BLaER1 treated with 17β-estradiol and CSF1 and Interleukin-3, amounts not matched to agents 10 nM and 100 nM (cell line): Measurements from ENCODE around the gene CEP350.

Source experiments
- H3K27ac ChIP-seq, 11 experiments: shearing (Covaris generic); formaldehyde crosslinking; 2 replicates each; pipeline ENCODE4 v1.8.1; 2022
- H3K27me3 ChIP-seq, 11 experiments: shearing (Covaris generic); formaldehyde crosslinking; 2 replicates each; pipeline ENCODE4 v1.8.1; 2022
- H3K36me3 ChIP-seq, 11 experiments: shearing (Covaris generic); formaldehyde crosslinking; 2 replicates each; pipeline ENCODE4 v1.8.1; 2022
- H3K4me1 ChIP-seq, 10 experiments: shearing (Covaris generic); formaldehyde crosslinking; 2 replicates each; pipeline ENCODE4 v1.8.1; 2022
- H3K4me2 ChIP-seq, 11 experiments: shearing (Covaris generic); formaldehyde crosslinking; 2 replicates each; pipeline ENCODE4 v1.8.1; 2022
- H3K4me3 ChIP-seq, 10 experiments: shearing (Covaris generic); formaldehyde crosslinking; 2 replicates each; pipeline ENCODE4 v1.8.1; 2022
- H3K9ac ChIP-seq, 11 experiments: shearing (Covaris generic); formaldehyde crosslinking; 2 replicates each; pipeline ENCODE4 v1.8.1; 2022
- H3K9me3 ChIP-seq, 11 experiments: shearing (Covaris generic); formaldehyde crosslinking; replicated peaks in 1 of 11; 2 replicates each; pipeline ENCODE4 v1.8.1; 2022
- H4K20me1 ChIP-seq, 11 experiments: shearing (Covaris generic); formaldehyde crosslinking; 2 replicates each; pipeline ENCODE4 v1.8.1; 2022
- Cebpa-rat ChIP-seq, 11 experiments: shearing (Covaris generic); IDR thresholded peaks; 2 replicates each; pipeline ENCODE4 v1.8.1; 2022

CEP350 gene

DNA sequence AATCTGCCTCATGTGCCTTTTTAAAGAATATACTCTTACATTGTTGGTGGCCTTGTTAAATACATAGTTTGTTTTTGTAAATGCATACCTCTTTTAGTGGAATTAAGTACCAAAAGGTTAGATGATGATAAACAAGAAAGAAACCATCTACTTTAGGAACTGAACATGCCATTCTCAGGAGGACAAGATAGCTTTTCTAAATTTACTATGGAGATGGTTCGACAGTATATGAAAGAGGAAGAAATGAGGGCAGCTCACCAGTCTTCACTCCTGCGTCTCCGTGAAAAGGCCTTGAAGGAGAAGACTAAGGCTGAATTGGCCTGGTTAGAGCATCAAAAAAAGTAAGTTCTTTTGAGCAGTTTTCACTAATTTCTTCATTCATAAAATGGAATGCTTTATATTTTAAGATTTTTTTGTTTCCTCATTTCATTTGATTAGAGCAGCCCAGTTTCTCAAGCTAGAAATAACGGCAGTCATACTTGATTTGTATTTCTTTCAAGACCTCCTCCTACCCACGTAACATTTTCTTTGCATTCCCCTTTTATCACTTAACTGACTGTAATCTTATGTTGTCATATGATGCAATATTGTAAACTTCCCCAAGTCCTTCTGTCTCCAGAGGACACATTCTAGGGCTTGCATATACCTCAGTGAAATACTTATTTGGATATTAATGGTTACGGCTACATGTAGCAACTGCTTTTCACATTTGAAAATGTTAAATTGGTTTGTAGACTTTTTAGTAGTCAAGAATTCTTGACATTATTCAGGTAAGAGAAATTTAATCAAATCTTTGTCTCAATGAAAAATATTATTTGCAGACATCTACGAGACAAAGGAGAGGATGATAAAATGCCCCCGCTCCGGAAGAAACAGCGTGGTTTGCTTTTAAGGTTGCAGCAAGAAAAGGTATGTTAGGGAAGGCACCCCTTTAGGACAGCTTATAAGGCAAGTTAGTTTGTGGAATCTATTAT is 99.3 kb downstream of the CEP350 start:
- Histone ChIP-seq H3K4me1 (peaks cover 12 to 23% (median 18%) of the 10 kb centered on the region in 10 experiments), H3K36me3 (peaks cover 80 to 99% (median 86%) of the 10 kb centered on the region in 11 experiments), H4K20me1 (no peaks in the 10 kb centered on the region), H3K27me3 (no peaks in the 10 kb centered on the region), H3K4me2 (no peak overlapping the region), H3K9me3 (peaks cover 0 to 8% (median 0%) of the 10 kb centered on the region in 11 experiments; a peak in 1 of 22 replicates), H3K27ac (no peak overlapping the region), H3K4me3 (no peak overlapping the region), H3K9ac (no peak overlapping the region)
- TF ChIP-seq Cebpa-rat (IDR thresholded peaks at IDR 0.05): no peak

DNA sequence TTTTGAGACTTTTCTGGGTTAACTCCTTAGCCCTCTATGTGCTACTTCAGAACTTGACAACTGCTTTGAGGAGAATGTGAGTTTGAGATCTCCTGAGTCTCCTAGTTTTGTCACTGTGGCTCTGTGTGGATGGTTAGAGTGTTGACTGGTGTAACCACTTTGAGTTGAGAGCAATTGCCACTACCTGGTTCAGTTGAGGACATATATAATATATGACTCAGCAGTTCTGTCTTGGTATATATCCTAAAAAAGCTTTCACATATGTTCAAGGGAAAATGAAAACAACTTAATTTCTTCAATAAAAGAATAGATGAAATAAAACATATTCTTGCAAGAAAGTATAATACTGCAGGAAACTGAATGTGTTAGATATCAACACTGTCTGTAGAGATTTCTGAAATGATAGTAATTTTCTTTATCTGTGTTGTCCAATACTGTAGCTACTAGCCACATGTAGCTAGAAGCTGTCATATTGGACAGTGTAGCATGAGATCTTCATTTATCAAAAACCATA is 103.3 kb downstream of the CEP350 start:
- H3K27ac ChIP-seq: peak overlapping the region in 10 of 11 experiments; percentile 16 to 73 (median 55); a peak in 17 of 22 replicates

DNA sequence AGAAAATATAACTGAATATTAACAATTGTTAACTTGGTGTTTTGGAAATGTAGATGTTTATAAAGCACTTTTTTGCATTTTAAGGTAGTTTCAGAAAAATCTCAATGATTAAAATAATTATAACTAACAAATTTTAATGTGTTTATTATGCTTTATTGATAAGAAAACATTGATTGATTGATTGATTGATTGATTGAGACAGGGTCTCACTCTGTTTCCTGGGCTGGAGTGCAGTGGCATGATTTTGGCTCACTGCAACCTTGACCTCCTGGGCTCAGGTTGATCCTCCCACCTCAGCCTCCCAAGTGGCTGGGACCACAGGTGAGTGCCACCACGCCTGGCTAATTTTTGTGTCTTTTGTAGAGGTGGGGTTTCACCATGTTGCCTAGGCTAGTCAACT is 106.4 kb downstream of the CEP350 start:
- no peak for TF ChIP-seq Cebpa-rat (IDR thresholded peaks at IDR 0.05)
- Histone ChIP-seq H3K4me3 (no peak overlapping the region), H3K4me1 (peaks cover 12 to 26% (median 18%) of the 10 kb centered on the region in 10 experiments), H3K4me2 (no peak overlapping the region), H3K36me3 (peaks cover 68 to 98% (median 82%) of the 10 kb centered on the region in 11 experiments), H4K20me1 (no peaks in the 10 kb centered on the region), H3K27me3 (no peaks in the 10 kb centered on the region), H3K9ac (no peak overlapping the region), H3K9me3 (no peaks in the 10 kb centered on the region), H3K27ac (no peak overlapping the region)

More for the DNA sequence above, 103.3 kb downstream of the CEP350 start:
- Histone ChIP-seq H3K9ac (peak overlapping the region in 2 of 11 experiments; percentile 22 to 32; a peak in 2 of 22 replicates), H3K4me2 (peak overlapping the region; percentile 39 to 71 (median 58); a peak in 21 of 22 replicates), H3K27me3 (no peaks in the 10 kb centered on the region), H3K4me3 (no peak overlapping the region), H4K20me1 (no peaks in the 10 kb centered on the region), H3K9me3 (peaks cover 0 to 8% (median 0%) of the 10 kb centered on the region in 11 experiments; a peak in 1 of 22 replicates), H3K4me1 (peaks cover 12 to 26% (median 18%) of the 10 kb centered on the region in 10 experiments), H3K36me3 (peaks cover 67 to 97% (median 79%) of the 10 kb centered on the region in 11 experiments)
- TF ChIP-seq Cebpa-rat (IDR thresholded peaks at IDR 0.05): no peak

DNA sequence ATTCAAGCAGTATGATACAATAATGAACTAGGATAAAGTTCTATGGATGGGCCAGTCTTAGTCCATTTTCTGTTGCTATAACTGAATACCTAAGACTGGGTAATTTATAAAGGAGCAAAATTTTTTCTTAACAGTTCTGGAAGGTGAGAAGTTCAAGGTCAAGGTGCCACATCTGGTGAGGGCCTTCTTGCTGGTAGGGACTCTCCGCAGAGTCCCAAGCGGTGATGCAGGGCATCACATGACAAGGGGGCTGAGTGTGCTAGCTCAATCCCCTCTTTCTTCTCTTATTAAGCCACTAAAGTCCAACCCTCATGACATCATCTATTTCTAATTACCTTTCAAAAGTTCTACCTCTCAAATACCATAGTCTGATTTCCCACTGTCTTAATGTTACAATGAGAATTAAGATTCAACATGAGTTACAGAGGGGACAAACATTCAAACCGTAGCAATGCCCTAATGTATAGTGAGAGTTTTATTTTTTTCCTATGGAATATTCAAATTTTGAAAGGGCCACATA is 107.9 kb downstream of the CEP350 start:
- H3K27ac ChIP-seq: no peak overlapping the region
- peaks cover 8 to 17% (median 14%) of the 10 kb centered on the region in 10 experiments for H3K4me1 ChIP-seq
- no peaks in the 10 kb centered on the region for H3K9me3 ChIP-seq
- H3K9ac ChIP-seq: no peak overlapping the region
- no peaks in the 10 kb centered on the region for H3K27me3 ChIP-seq
- H4K20me1 ChIP-seq: no peaks in the 10 kb centered on the region
- H3K36me3 ChIP-seq: peaks cover 70 to 98% (median 82%) of the 10 kb centered on the region in 11 experiments
- TF ChIP-seq Cebpa-rat (IDR thresholded peaks at IDR 0.05): no peak
- H3K4me3 ChIP-seq: no peak overlapping the region
- no peak overlapping the region for H3K4me2 ChIP-seq

DNA sequence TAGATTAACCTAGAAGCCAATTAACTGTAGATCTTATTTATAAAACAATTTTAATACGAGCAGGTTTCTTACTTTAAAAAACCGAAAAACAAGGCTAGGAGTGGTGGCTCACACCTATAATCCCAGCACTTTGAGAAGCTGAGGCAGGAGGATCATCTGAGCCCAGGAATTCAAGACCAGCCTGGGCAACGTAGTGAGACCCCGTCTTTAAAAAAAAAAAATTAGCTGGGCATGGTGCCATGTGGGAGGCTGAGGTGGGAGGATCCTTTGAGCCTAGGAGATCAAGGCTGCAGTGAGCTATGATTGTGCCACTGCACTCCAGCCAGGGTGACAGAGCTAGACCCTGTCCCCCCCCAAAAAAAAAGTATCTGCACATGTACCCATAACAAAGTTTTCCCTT is 110.8 kb downstream of the CEP350 start:
- H3K36me3 ChIP-seq: peaks cover 83 to 100% (median 93%) of the 10 kb centered on the region in 11 experiments
- no peak overlapping the region for H3K9ac ChIP-seq
- no peak overlapping the region for H3K4me2 ChIP-seq
- H4K20me1 ChIP-seq: no peaks in the 10 kb centered on the region
- no peak overlapping the region for H3K4me3 ChIP-seq
- H3K4me1 ChIP-seq: no peaks in the 10 kb centered on the region
- no peaks in the 10 kb centered on the region for H3K27me3 ChIP-seq
- H3K9me3 ChIP-seq: no peaks in the 10 kb centered on the region
- no peak overlapping the region for H3K27ac ChIP-seq
- TF ChIP-seq Cebpa-rat (IDR thresholded peaks at IDR 0.05): no peak

DNA sequence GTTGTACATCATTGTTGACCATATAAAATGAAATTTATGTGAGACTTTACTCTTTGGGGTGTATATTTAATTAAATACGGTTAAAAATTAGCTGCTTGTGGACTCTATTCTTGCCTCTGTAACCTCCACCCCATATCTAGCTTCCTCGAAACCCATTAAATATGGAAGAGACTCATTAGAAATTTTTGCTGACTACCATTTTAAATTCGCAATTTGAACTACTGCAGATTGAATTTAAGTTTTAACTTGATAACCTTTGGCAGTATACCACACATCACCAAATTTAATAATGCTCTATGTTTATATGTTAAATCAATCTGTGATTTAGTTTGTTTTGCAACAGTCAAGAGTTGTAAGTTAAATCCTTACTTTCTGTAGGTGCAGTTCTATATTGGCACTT is 111.5 kb downstream of the CEP350 start:
- Histone ChIP-seq H3K36me3 (peaks cover 84 to 100% (median 95%) of the 10 kb centered on the region in 11 experiments), H3K27ac (no peak overlapping the region), H4K20me1 (no peaks in the 10 kb centered on the region), H3K9me3 (no peaks in the 10 kb centered on the region), H3K4me3 (no peak overlapping the region), H3K27me3 (no peaks in the 10 kb centered on the region), H3K4me1 (no peaks in the 10 kb centered on the region), H3K4me2 (no peak overlapping the region), H3K9ac (no peak overlapping the region)
- TF ChIP-seq Cebpa-rat (IDR thresholded peaks at IDR 0.05): no peak

DNA sequence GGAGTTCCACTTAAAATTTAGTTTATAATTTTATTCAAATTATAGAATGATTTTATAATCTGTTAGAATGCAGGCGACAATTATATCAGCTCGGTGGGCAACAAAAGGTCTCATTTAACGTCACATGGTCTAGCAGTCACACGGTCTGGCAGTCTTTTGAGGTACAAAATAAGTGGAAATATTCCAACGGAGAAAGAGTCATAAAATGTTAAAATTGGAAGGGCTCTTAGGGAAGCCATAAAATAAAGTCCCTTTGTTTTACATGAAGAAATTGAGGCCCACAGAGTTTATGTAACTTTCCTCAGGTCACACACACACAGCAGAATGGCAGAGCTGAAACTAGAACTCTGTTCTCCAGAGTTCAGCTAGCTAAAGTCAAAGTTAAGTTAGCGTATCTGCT is 115.7 kb downstream of the CEP350 start:
- Histone ChIP-seq H3K27ac (no peak overlapping the region), H3K27me3 (no peaks in the 10 kb centered on the region), H3K4me2 (no peak overlapping the region), H3K4me3 (no peak overlapping the region), H4K20me1 (no peaks in the 10 kb centered on the region), H3K9ac (no peak overlapping the region), H3K9me3 (no peaks in the 10 kb centered on the region), H3K4me1 (no peaks in the 10 kb centered on the region), H3K36me3 (peaks cover 76 to 99% (median 95%) of the 10 kb centered on the region in 11 experiments)
- TF ChIP-seq Cebpa-rat (IDR thresholded peaks at IDR 0.05): no peak

DNA sequence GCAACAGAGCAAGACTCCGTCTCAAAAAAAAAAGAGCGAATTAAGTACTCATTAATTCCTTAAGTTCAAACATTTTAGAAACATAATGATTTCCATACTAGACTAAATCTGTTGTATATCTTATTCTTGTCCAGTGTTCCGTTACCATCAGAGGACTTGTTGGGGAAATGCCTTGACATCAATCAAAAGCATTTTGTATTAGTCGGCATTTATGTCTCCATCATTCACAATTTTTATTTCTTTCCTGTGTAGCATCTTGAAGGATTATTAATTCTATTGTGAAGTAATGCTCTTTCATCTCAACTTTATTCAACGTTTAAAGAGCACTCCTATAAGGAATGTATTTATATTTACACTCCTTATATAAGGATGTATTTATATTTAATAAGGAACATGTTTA is 117.1 kb downstream of the CEP350 start:
- Histone ChIP-seq H3K27ac (no peak overlapping the region), H3K27me3 (no peaks in the 10 kb centered on the region), H3K4me2 (no peak overlapping the region), H3K4me3 (no peak overlapping the region), H3K9ac (no peak overlapping the region), H3K9me3 (no peaks in the 10 kb centered on the region), H3K36me3 (peaks cover 76 to 99% (median 95%) of the 10 kb centered on the region in 11 experiments), H4K20me1 (no peaks in the 10 kb centered on the region), H3K4me1 (no peaks in the 10 kb centered on the region)
- TF ChIP-seq Cebpa-rat (IDR thresholded peaks at IDR 0.05): no peak

DNA sequence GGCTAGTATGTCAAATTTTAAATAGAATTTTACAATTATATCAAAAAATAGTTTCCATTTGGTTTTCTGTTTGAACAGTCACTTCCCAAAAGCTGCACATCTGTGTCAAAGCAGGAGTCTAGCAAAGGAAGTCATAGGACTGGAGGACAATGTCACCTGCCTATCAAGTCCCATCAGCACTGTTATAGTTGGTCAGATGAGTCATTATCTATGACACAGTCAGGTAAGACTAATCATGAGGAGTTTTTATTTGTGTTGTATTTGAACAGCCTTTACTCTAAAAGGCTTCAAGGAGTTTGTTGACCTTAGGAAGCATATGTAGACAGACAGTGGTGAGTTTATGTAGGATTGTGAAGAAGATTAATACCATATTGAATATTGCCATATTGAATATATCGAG is 125.8 kb downstream of the CEP350 start:
- peaks cover 65 to 98% (median 88%) of the 10 kb centered on the region in 11 experiments for H3K36me3 ChIP-seq
- no peaks in the 10 kb centered on the region for H4K20me1 ChIP-seq
- no peaks in the 10 kb centered on the region for H3K9me3 ChIP-seq
- TF ChIP-seq Cebpa-rat (IDR thresholded peaks at IDR 0.05): no peak
- H3K4me1 ChIP-seq: no peaks in the 10 kb centered on the region
- no peak overlapping the region for H3K4me2 ChIP-seq
- no peak overlapping the region for H3K4me3 ChIP-seq
- no peak overlapping the region for H3K9ac ChIP-seq
- H3K27me3 ChIP-seq: no peaks in the 10 kb centered on the region
- no peak overlapping the region for H3K27ac ChIP-seq
